ENCODE data around the gene RALGAPA2. TPM values are rescaled to one million over a fixed set of nuclear protein-coding genes. Genes with fewer than 3 reads are reported as not detected.

RALGAPA2 gene
- polyA plus RNA-seq, 1 donor from 2014 or later = 21.8 TPM

DNA sequence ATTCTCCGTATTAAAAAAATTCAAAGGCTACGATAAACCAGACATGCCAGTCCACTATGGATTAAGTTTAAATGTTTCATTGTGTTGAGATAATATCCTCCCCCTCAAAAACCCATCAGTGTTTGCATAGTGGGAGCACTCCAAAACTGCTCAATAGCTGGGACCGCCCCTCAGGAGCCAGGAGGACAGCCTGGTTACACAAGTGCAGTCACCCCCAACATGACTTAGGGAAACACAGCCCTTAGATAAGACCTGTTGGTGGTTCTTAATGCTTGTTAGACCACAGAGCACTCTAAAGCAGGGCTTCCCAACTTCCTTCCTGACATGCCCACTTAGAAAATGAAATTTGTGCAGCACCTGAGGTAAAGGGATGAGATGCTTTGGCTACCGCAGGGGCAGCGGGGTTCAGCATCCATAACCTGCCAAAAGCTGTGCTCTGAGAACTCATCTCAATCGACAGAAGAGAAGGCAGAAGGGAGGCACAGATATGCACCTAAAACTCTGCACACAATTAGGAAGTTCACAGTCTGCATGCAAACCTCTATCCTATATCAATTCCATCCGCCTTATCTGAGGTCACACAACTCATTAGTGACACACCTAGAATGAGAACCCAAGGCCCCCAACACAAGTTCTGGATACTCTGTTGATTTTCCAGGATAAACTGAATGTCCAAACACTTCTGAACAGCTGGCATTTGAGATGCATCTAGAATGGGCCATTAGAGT, 74.3 kb downstream of the RALGAPA2 start:
- H3K9me2 ChIP-seq (ENCODE audit: insufficient read depth, low read length) = no peaks in the 10 kb centered on the region
- no peaks in the 10 kb centered on the region for H3K79me2 ChIP-seq (replicated peaks; ENCODE audit: insufficient read depth, low read length)
- no peaks in the 10 kb centered on the region for H3K27me3 ChIP-seq (ENCODE audit: insufficient read depth, low read depth, low read length)
- H3K36me3 ChIP-seq (ENCODE audit: insufficient read depth, low read length) = peaks cover 21% of the 10 kb centered on the region
- H3K27ac ChIP-seq (ENCODE audit: low read length) = no peak overlapping the region
- no peaks in the 10 kb centered on the region for H4K20me1 ChIP-seq (ENCODE audit: insufficient read depth)
- H2AFZ ChIP-seq (ENCODE audit: low read depth, low read length) = no peak overlapping the region
- TF ChIP-seq EZH2 (IDR thresholded peaks at IDR 0.05; ENCODE audit: borderline replicate concordance, insufficient read depth, low read length, poor library complexity, severe bottlenecking) (no peak), POLR2AphosphoS5 (IDR thresholded peaks at IDR 0.05) (no peak), RAD21 (conservative IDR thresholded peaks at IDR 0.05) (no peak), MXI1 (conservative IDR thresholded peaks at IDR 0.05; ENCODE audit: poor library complexity, severe bottlenecking) (no peak), TAF1 (IDR thresholded peaks at IDR 0.05; ENCODE audit: low read depth) (no peak), SMC3 (conservative IDR thresholded peaks at IDR 0.05; ENCODE audit: poor library complexity) (no peak), EP300 (conservative IDR thresholded peaks at IDR 0.05; ENCODE audit: poor library complexity, severe bottlenecking) (no peak)
- TF ChIP-seq, protein P1, sequence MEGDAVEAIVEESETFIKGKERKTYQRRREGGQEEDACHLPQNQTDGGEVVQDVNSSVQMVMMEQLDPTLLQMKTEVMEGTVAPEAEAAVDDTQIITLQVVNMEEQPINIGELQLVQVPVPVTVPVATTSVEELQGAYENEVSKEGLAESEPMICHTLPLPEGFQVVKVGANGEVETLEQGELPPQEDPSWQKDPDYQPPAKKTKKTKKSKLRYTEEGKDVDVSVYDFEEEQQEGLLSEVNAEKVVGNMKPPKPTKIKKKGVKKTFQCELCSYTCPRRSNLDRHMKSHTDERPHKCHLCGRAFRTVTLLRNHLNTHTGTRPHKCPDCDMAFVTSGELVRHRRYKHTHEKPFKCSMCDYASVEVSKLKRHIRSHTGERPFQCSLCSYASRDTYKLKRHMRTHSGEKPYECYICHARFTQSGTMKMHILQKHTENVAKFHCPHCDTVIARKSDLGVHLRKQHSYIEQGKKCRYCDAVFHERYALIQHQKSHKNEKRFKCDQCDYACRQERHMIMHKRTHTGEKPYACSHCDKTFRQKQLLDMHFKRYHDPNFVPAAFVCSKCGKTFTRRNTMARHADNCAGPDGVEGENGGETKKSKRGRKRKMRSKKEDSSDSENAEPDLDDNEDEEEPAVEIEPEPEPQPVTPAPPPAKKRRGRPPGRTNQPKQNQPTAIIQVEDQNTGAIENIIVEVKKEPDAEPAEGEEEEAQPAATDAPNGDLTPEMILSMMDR (IDR thresholded peaks at IDR 0.05; ENCODE audit: poor library complexity, severe bottlenecking) = no peak
- TF ChIP-seq, protein P2, sequence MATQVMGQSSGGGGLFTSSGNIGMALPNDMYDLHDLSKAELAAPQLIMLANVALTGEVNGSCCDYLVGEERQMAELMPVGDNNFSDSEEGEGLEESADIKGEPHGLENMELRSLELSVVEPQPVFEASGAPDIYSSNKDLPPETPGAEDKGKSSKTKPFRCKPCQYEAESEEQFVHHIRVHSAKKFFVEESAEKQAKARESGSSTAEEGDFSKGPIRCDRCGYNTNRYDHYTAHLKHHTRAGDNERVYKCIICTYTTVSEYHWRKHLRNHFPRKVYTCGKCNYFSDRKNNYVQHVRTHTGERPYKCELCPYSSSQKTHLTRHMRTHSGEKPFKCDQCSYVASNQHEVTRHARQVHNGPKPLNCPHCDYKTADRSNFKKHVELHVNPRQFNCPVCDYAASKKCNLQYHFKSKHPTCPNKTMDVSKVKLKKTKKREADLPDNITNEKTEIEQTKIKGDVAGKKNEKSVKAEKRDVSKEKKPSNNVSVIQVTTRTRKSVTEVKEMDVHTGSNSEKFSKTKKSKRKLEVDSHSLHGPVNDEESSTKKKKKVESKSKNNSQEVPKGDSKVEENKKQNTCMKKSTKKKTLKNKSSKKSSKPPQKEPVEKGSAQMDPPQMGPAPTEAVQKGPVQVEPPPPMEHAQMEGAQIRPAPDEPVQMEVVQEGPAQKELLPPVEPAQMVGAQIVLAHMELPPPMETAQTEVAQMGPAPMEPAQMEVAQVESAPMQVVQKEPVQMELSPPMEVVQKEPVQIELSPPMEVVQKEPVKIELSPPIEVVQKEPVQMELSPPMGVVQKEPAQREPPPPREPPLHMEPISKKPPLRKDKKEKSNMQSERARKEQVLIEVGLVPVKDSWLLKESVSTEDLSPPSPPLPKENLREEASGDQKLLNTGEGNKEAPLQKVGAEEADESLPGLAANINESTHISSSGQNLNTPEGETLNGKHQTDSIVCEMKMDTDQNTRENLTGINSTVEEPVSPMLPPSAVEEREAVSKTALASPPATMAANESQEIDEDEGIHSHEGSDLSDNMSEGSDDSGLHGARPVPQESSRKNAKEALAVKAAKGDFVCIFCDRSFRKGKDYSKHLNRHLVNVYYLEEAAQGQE (IDR thresholded peaks at IDR 0.05; ENCODE audit: borderline replicate concordance) = no peak
- no peaks in the 10 kb centered on the region for H3F3A ChIP-seq (ENCODE audit: insufficient read depth, low read length, poor library complexity, severe bottlenecking)
- H3K4me2 ChIP-seq (ENCODE audit: low read length) = no peak overlapping the region
- H3K9ac ChIP-seq (ENCODE audit: low read length) = no peak overlapping the region
- no peaks in the 10 kb centered on the region for H3K9me3 ChIP-seq (ENCODE audit: low read length)
- H3K4me3 ChIP-seq (ENCODE audit: low read length) = no peak overlapping the region

DNA sequence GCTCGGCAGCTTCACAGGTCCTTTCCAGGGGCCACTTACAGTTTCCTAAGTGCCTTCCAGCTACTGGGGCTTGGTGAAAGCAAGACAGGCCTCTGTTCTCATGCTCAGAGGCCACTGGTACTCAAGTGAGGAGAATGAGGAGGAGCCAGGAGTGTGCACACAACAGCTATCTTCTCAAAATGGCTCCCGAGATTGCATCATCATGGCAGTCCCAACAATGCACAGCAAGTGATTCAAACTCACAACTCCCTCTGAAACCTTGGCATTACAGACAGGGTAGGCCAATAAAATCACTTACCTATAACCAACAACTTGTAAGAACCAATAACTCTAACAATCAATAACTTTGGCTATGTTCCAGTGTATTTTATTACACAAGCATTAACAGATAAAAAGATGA, 77.4 kb downstream of the RALGAPA2 start:
- Histone ChIP-seq H4K20me1 (ENCODE audit: insufficient read depth) (no peaks in the 10 kb centered on the region), H3F3A (ENCODE audit: insufficient read depth, low read length, poor library complexity, severe bottlenecking) (no peaks in the 10 kb centered on the region), H3K79me2 (replicated peaks; ENCODE audit: insufficient read depth, low read length) (no peaks in the 10 kb centered on the region), H3K36me3 (ENCODE audit: insufficient read depth, low read length) (peaks cover 14% of the 10 kb centered on the region), H3K4me2 (ENCODE audit: low read length) (no peak overlapping the region), H3K4me3 (ENCODE audit: low read length) (no peak overlapping the region), H3K9me2 (ENCODE audit: insufficient read depth, low read length) (no peaks in the 10 kb centered on the region), H3K9me3 (ENCODE audit: low read length) (no peaks in the 10 kb centered on the region), H2AFZ (ENCODE audit: low read depth, low read length) (no peak overlapping the region), H3K9ac (ENCODE audit: low read length) (no peak overlapping the region), H3K27me3 (ENCODE audit: insufficient read depth, low read depth, low read length) (no peaks in the 10 kb centered on the region), H3K27ac (ENCODE audit: low read length) (no peak overlapping the region)
- TF ChIP-seq EP300 (conservative IDR thresholded peaks at IDR 0.05; ENCODE audit: poor library complexity, severe bottlenecking) (no peak), EZH2 (IDR thresholded peaks at IDR 0.05; ENCODE audit: borderline replicate concordance, insufficient read depth, low read length, poor library complexity, severe bottlenecking) (no peak), POLR2AphosphoS5 (IDR thresholded peaks at IDR 0.05) (no peak), SMC3 (conservative IDR thresholded peaks at IDR 0.05; ENCODE audit: poor library complexity) (no peak), RAD21 (conservative IDR thresholded peaks at IDR 0.05) (no peak), TAF1 (IDR thresholded peaks at IDR 0.05; ENCODE audit: low read depth) (no peak), MXI1 (conservative IDR thresholded peaks at IDR 0.05; ENCODE audit: poor library complexity, severe bottlenecking) (no peak)
- TF ChIP-seq, protein P2 (IDR thresholded peaks at IDR 0.05; ENCODE audit: borderline replicate concordance) = no peak
- TF ChIP-seq, protein P1 (IDR thresholded peaks at IDR 0.05; ENCODE audit: poor library complexity, severe bottlenecking) = no peak

All from neural cell (in vitro differentiated cells).